ENCODE results near the gene COG6. TPM values are rescaled to one million over a fixed set of nuclear protein-coding genes. Genes with fewer than 3 reads are reported as not detected.

Gene COG6
- polyA plus RNA-seq, 2 donors = 5.8 to 7.3 TPM

GRCh38 chr13:39672378-39673132 is 17.1 kb downstream of the COG6 start:
- WGBS, 2 donors = 94 to 95% methylated on average over 3 of the region's 3 CpGs
- H3K36me3 ChIP-seq (ENCODE audit: control insufficient read depth in 2 of 2, insufficient read depth in 2 of 2, low read length in 1 of 2) = no peaks in the 10 kb centered on the region
- H3K9me3 ChIP-seq (ENCODE audit: control insufficient read depth in 2 of 2, insufficient read depth in 1 of 2, low read depth in 1 of 2, low read length in 1 of 2) = no peaks in the 10 kb centered on the region
- no peak overlapping the region for H3K4me3 ChIP-seq (ENCODE audit: low read depth in 1 of 2, low read length in 2 of 2)
- H3K27me3 ChIP-seq (ENCODE audit: control insufficient read depth in 1 of 2, insufficient read depth in 2 of 2, low read length in 2 of 2) = no peaks in the 10 kb centered on the region
- no peak overlapping the region for H3K27ac ChIP-seq (ENCODE audit: low read depth in 2 of 2, low read length in 1 of 2)
- H3K4me1 ChIP-seq (ENCODE audit: control insufficient read depth in 2 of 2, insufficient read depth in 2 of 2, low read length in 1 of 2) = no peaks in the 10 kb centered on the region

GRCh38 chr13:39675904-39676303 is 20.4 kb downstream of the COG6 start:
- H3K27me3 ChIP-seq (ENCODE audit: control insufficient read depth in 1 of 2, insufficient read depth in 2 of 2, low read length in 2 of 2) = no peaks in the 10 kb centered on the region
- WGBS, 2 donors = 59 to 60% methylated on average over 3 of the region's 3 CpGs
- H3K9me3 ChIP-seq (ENCODE audit: control insufficient read depth in 2 of 2, insufficient read depth in 1 of 2, low read depth in 1 of 2, low read length in 1 of 2) = no peaks in the 10 kb centered on the region
- H3K27ac ChIP-seq (ENCODE audit: low read depth in 2 of 2, low read length in 1 of 2) = no peak overlapping the region
- peaks cover 0 to 1% of the 10 kb centered on the region in 2 donors for H3K36me3 ChIP-seq (ENCODE audit: control insufficient read depth in 2 of 2, insufficient read depth in 2 of 2, low read length in 1 of 2)
- no peak overlapping the region for H3K4me3 ChIP-seq (ENCODE audit: low read depth in 1 of 2, low read length in 2 of 2)
- H3K4me1 ChIP-seq (ENCODE audit: control insufficient read depth in 2 of 2, insufficient read depth in 2 of 2, low read length in 1 of 2) = no peaks in the 10 kb centered on the region

- no peak overlapping the region for H3K4me3 ChIP-seq (ENCODE audit: low read depth in 1 of 2, low read length in 2 of 2)
- WGBS, 2 donors = 95 to 98% methylated on average over 1 of the region's 1 CpG
- H3K27ac ChIP-seq (ENCODE audit: low read depth in 2 of 2, low read length in 1 of 2) = no peak overlapping the region
- no peaks in the 10 kb centered on the region for H3K4me1 ChIP-seq (ENCODE audit: control insufficient read depth in 2 of 2, insufficient read depth in 2 of 2, low read length in 1 of 2)
- no peaks in the 10 kb centered on the region for H3K9me3 ChIP-seq (ENCODE audit: control insufficient read depth in 2 of 2, insufficient read depth in 1 of 2, low read depth in 1 of 2, low read length in 1 of 2)
- no peaks in the 10 kb centered on the region for H3K27me3 ChIP-seq (ENCODE audit: control insufficient read depth in 1 of 2, insufficient read depth in 2 of 2, low read length in 2 of 2)
- H3K36me3 ChIP-seq (ENCODE audit: control insufficient read depth in 2 of 2, insufficient read depth in 2 of 2, low read length in 1 of 2) = peaks cover 0 to 1% of the 10 kb centered on the region in 2 donors
Observed at GRCh38 chr13:39676315-39676876, 20.9 kb downstream of the COG6 start.

GRCh38 chr13:39682310-39682709 is 26.8 kb downstream of the COG6 start:
- Histone ChIP-seq H3K4me1 (ENCODE audit: control insufficient read depth in 2 of 2, insufficient read depth in 2 of 2, low read length in 1 of 2) (no peaks in the 10 kb centered on the region), H3K9me3 (ENCODE audit: control insufficient read depth in 2 of 2, insufficient read depth in 1 of 2, low read depth in 1 of 2, low read length in 1 of 2) (no peaks in the 10 kb centered on the region), H3K36me3 (ENCODE audit: control insufficient read depth in 2 of 2, insufficient read depth in 2 of 2, low read length in 1 of 2) (peaks cover 0 to 1% of the 10 kb centered on the region in 2 donors), H3K27ac (ENCODE audit: low read depth in 2 of 2, low read length in 1 of 2) (no peak overlapping the region), H3K4me3 (ENCODE audit: low read depth in 1 of 2, low read length in 2 of 2) (no peak overlapping the region), H3K27me3 (ENCODE audit: control insufficient read depth in 1 of 2, insufficient read depth in 2 of 2, low read length in 2 of 2) (no peaks in the 10 kb centered on the region)
- 75 to 90% methylated on average over 2 of the region's 2 CpGs for WGBS, 2 donors

GRCh38 chr13:39682788-39683187 is 27.3 kb downstream of the COG6 start:
- WGBS, 2 donors = 57 to 63% methylated on average over 2 of the region's 2 CpGs
- H3K9me3 ChIP-seq (ENCODE audit: control insufficient read depth in 2 of 2, insufficient read depth in 1 of 2, low read depth in 1 of 2, low read length in 1 of 2) = no peaks in the 10 kb centered on the region
- peaks cover 0 to 1% of the 10 kb centered on the region in 2 donors for H3K36me3 ChIP-seq (ENCODE audit: control insufficient read depth in 2 of 2, insufficient read depth in 2 of 2, low read length in 1 of 2)
- no peaks in the 10 kb centered on the region for H3K27me3 ChIP-seq (ENCODE audit: control insufficient read depth in 1 of 2, insufficient read depth in 2 of 2, low read length in 2 of 2)
- no peak overlapping the region for H3K4me3 ChIP-seq (ENCODE audit: low read depth in 1 of 2, low read length in 2 of 2)
- H3K27ac ChIP-seq (ENCODE audit: low read depth in 2 of 2, low read length in 1 of 2) = no peak overlapping the region
- H3K4me1 ChIP-seq (ENCODE audit: control insufficient read depth in 2 of 2, insufficient read depth in 2 of 2, low read length in 1 of 2) = no peaks in the 10 kb centered on the region

- Histone ChIP-seq H3K27me3 (ENCODE audit: control insufficient read depth in 1 of 2, insufficient read depth in 2 of 2, low read length in 2 of 2) (no peaks in the 10 kb centered on the region), H3K4me3 (ENCODE audit: low read depth in 1 of 2, low read length in 2 of 2) (no peak overlapping the region), H3K36me3 (ENCODE audit: control insufficient read depth in 2 of 2, insufficient read depth in 2 of 2, low read length in 1 of 2) (peaks cover 0 to 2% of the 10 kb centered on the region in 2 donors), H3K9me3 (ENCODE audit: control insufficient read depth in 2 of 2, insufficient read depth in 1 of 2, low read depth in 1 of 2, low read length in 1 of 2) (no peaks in the 10 kb centered on the region), H3K4me1 (ENCODE audit: control insufficient read depth in 2 of 2, insufficient read depth in 2 of 2, low read length in 1 of 2) (no peaks in the 10 kb centered on the region), H3K27ac (ENCODE audit: low read depth in 2 of 2, low read length in 1 of 2) (no peak overlapping the region)
- 64 to 67% methylated on average over 3 of the region's 3 CpGs for WGBS, 2 donors
Observed at GRCh38 chr13:39684531-39685137, 29.2 kb downstream of the COG6 start.

DNA sequence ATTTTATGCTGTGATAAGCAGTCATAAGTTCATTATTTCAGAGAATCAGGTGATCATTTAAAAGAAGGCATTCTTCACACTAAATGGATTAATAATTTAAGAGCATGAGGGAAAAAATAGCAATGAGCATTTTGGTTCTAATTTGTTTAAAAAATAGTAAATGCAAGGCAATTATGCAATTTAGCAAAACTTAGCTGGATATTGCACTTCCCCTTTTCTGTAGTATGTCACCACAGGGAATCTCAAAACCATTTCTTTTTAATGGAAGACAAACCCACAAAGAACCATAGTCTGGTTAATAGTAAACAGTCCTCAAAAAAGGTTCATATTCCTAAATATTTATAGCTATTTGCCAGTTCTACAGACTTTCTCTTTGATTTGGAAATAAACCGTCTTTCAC is 30.2 kb downstream of the COG6 start:
- WGBS, 2 donors = 91 to 93% methylated on average over 1 of the region's 1 CpG
- H3K27ac ChIP-seq (ENCODE audit: low read depth in 2 of 2, low read length in 1 of 2) = no peak overlapping the region

GRCh38 chr13:39688278-39688677 is 32.8 kb downstream of the COG6 start:
- Histone ChIP-seq H3K9me3 (ENCODE audit: control insufficient read depth in 2 of 2, insufficient read depth in 1 of 2, low read depth in 1 of 2, low read length in 1 of 2) (no peaks in the 10 kb centered on the region), H3K4me3 (ENCODE audit: low read depth in 1 of 2, low read length in 2 of 2) (no peak overlapping the region), H3K4me1 (ENCODE audit: control insufficient read depth in 2 of 2, insufficient read depth in 2 of 2, low read length in 1 of 2) (no peaks in the 10 kb centered on the region), H3K36me3 (ENCODE audit: control insufficient read depth in 2 of 2, insufficient read depth in 2 of 2, low read length in 1 of 2) (peaks cover 0 to 2% of the 10 kb centered on the region in 2 donors), H3K27me3 (ENCODE audit: control insufficient read depth in 1 of 2, insufficient read depth in 2 of 2, low read length in 2 of 2) (no peaks in the 10 kb centered on the region), H3K27ac (ENCODE audit: low read depth in 2 of 2, low read length in 1 of 2) (no peak overlapping the region)
- 79 to 80% methylated on average over 3 of the region's 3 CpGs for WGBS, 2 donors

More for the DNA sequence above, 30.2 kb downstream of the COG6 start:
- Histone ChIP-seq H3K27me3 (ENCODE audit: control insufficient read depth in 1 of 2, insufficient read depth in 2 of 2, low read length in 2 of 2) (no peaks in the 10 kb centered on the region), H3K36me3 (ENCODE audit: control insufficient read depth in 2 of 2, insufficient read depth in 2 of 2, low read length in 1 of 2) (peaks cover 0 to 2% of the 10 kb centered on the region in 2 donors), H3K9me3 (ENCODE audit: control insufficient read depth in 2 of 2, insufficient read depth in 1 of 2, low read depth in 1 of 2, low read length in 1 of 2) (no peaks in the 10 kb centered on the region), H3K4me3 (ENCODE audit: low read depth in 1 of 2, low read length in 2 of 2) (no peak overlapping the region), H3K4me1 (ENCODE audit: control insufficient read depth in 2 of 2, insufficient read depth in 2 of 2, low read length in 1 of 2) (no peaks in the 10 kb centered on the region)

- no peaks in the 10 kb centered on the region for H3K27me3 ChIP-seq (ENCODE audit: control insufficient read depth in 1 of 2, insufficient read depth in 2 of 2, low read length in 2 of 2)
- H3K4me3 ChIP-seq (ENCODE audit: low read depth in 1 of 2, low read length in 2 of 2) = no peak overlapping the region
- WGBS, 2 donors = 76% methylated on average over 1 of the region's 1 CpG
- H3K4me1 ChIP-seq (ENCODE audit: control insufficient read depth in 2 of 2, insufficient read depth in 2 of 2, low read length in 1 of 2) = no peaks in the 10 kb centered on the region
- H3K36me3 ChIP-seq (ENCODE audit: control insufficient read depth in 2 of 2, insufficient read depth in 2 of 2, low read length in 1 of 2) = peaks cover 0 to 2% of the 10 kb centered on the region in 2 donors
- no peak overlapping the region for H3K27ac ChIP-seq (ENCODE audit: low read depth in 2 of 2, low read length in 1 of 2)
- no peaks in the 10 kb centered on the region for H3K9me3 ChIP-seq (ENCODE audit: control insufficient read depth in 2 of 2, insufficient read depth in 1 of 2, low read depth in 1 of 2, low read length in 1 of 2)
Observed at GRCh38 chr13:39688699-39689405, 33.4 kb downstream of the COG6 start.

All from esophagus (tissue), 2 donors.